Measurements from ENCODE around the gene PSMB7.

GRCh38 chr9:124355039-124355940 is 60.0 kb downstream of the PSMB7 start:
- TF ChIP-seq CTCF (IDR thresholded peaks at IDR 0.05; ENCODE audit: low read length) (no peak), EZH2 (optimal IDR thresholded peaks at IDR 0.05; ENCODE audit: low read depth, low read length) (no peak)

All from MM.1S (cell line).